ENCODE measurements around the gene CALCA.

Gene CALCA

DNA sequence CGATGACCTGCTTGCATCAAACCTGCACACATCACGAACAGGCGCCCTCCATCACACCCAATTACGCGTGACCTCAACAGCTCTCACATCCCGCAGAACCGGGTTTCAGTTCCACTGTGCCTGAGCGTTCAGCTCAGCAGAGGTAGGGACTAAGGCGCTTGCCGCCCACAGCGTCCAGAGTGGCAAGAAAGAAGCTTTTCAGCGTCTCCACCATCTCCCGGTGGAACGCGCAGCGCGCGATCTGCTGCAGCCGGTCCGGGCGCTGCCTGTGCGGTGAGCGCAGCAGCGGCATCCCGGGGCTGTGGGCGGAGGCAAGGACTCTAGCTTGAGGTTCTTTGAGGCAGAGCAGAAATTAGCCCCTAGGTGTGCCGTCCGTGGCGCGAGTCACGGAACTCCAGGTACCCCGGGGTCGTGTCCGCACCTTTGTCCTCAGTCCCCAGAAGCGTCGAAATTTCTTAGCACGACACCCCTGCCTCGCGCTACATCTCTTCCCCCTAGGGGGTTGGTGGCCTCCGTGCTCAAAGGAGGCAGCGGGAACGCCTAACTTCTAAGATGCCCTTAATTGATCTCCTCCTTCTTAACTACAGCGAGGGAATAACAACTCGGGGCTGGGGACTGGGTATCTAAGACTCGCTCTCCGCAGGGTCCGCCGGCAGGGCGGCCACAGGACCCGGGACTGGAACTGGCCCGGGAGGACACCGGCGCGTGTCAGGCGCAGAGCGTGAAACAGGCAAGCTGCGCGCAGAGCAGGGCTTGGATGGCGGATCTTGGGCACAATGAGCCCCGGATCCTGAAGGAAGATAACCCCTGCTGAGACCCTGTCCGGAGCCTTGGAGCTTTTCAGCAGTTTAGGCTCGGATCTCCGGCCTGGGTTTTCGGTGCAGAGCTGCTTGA is 1.7 kb upstream of the CALCA start:
- Histone ChIP-seq H2AFZ (ENCODE audit: low read depth, low read length) (no peak overlapping the region), H3K79me2 (ENCODE audit: low read length) (no peaks in the 10 kb centered on the region), H4K20me1 (ENCODE audit: insufficient read depth, low read length) (no peaks in the 10 kb centered on the region), H3K27ac (ENCODE audit: low read length) (no peak overlapping the region), H3K36me3 (replicated peaks; ENCODE audit: low read depth, low read length) (no peaks in the 10 kb centered on the region), H3K27me3 (ENCODE audit: low read depth, low read length) (no peaks in the 10 kb centered on the region), H3K4me1 (ENCODE audit: low read length) (no peaks in the 10 kb centered on the region), H3K4me2 (ENCODE audit: low read length) (no peak overlapping the region), H3K4me3 (ENCODE audit: low read length) (no peak overlapping the region), H3K9me3 (ENCODE audit: insufficient read depth, low read length) (no peaks in the 10 kb centered on the region), H3K9ac (ENCODE audit: low read length) (no peak overlapping the region)
- TF ChIP-seq, protein P1, sequence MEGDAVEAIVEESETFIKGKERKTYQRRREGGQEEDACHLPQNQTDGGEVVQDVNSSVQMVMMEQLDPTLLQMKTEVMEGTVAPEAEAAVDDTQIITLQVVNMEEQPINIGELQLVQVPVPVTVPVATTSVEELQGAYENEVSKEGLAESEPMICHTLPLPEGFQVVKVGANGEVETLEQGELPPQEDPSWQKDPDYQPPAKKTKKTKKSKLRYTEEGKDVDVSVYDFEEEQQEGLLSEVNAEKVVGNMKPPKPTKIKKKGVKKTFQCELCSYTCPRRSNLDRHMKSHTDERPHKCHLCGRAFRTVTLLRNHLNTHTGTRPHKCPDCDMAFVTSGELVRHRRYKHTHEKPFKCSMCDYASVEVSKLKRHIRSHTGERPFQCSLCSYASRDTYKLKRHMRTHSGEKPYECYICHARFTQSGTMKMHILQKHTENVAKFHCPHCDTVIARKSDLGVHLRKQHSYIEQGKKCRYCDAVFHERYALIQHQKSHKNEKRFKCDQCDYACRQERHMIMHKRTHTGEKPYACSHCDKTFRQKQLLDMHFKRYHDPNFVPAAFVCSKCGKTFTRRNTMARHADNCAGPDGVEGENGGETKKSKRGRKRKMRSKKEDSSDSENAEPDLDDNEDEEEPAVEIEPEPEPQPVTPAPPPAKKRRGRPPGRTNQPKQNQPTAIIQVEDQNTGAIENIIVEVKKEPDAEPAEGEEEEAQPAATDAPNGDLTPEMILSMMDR (IDR thresholded peaks at IDR 0.05; ENCODE audit: low read depth, low read length), result no peak
- no peak for TF ChIP-seq EZH2phosphoT487 (IDR thresholded peaks at IDR 0.05; ENCODE audit: low read depth)

GRCh38 chr11:14972581-14973495 is 687 bp upstream of the CALCA start:
- Histone ChIP-seq H2AFZ (ENCODE audit: low read depth, low read length) (no peak overlapping the region), H3K4me3 (ENCODE audit: low read length) (no peak overlapping the region), H3K79me2 (ENCODE audit: low read length) (no peaks in the 10 kb centered on the region), H3K9me3 (ENCODE audit: insufficient read depth, low read length) (no peaks in the 10 kb centered on the region), H3K27me3 (ENCODE audit: low read depth, low read length) (no peaks in the 10 kb centered on the region), H4K20me1 (ENCODE audit: insufficient read depth, low read length) (no peaks in the 10 kb centered on the region), H3K4me2 (ENCODE audit: low read length) (no peak overlapping the region), H3K36me3 (replicated peaks; ENCODE audit: low read depth, low read length) (no peaks in the 10 kb centered on the region), H3K4me1 (ENCODE audit: low read length) (no peaks in the 10 kb centered on the region), H3K9ac (ENCODE audit: low read length) (no peak overlapping the region), H3K27ac (ENCODE audit: low read length) (no peak overlapping the region)
- no peak for TF ChIP-seq EZH2phosphoT487 (IDR thresholded peaks at IDR 0.05; ENCODE audit: low read depth)
- TF ChIP-seq, protein P1 (IDR thresholded peaks at IDR 0.05; ENCODE audit: low read depth, low read length), result no peak

DNA sequence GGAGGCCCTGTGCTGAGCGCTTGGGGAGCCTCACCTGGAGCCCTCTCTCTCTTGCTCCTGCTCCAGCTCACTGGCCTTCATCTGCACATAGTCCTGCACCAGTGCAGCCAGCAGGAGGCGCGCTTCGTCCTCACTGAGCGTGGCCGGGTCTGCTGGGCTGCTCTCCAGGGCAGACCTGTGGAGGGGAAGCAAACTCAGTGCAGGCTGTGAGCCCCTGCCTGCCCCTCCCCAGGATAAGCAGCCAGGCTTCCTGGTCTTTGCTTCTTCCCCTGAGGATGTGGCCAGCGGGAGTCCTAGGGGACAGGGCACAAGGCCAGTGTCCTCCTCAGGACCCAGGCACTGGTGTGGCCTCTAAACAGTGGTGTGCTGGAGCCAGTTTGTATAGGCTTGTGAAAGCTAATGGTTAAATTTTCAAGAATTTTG is 2.2 kb downstream of the CALCA start:
- Histone ChIP-seq H3K9me3 (ENCODE audit: insufficient read depth, low read length) (no peaks in the 10 kb centered on the region), H3K4me2 (ENCODE audit: low read length) (no peak overlapping the region), H3K27me3 (ENCODE audit: low read depth, low read length) (no peaks in the 10 kb centered on the region), H3K9ac (ENCODE audit: low read length) (no peak overlapping the region), H3K27ac (ENCODE audit: low read length) (no peak overlapping the region), H3K4me3 (ENCODE audit: low read length) (no peak overlapping the region), H2AFZ (ENCODE audit: low read depth, low read length) (no peak overlapping the region), H3K79me2 (ENCODE audit: low read length) (no peaks in the 10 kb centered on the region), H4K20me1 (ENCODE audit: insufficient read depth, low read length) (no peaks in the 10 kb centered on the region), H3K4me1 (ENCODE audit: low read length) (no peaks in the 10 kb centered on the region), H3K36me3 (replicated peaks; ENCODE audit: low read depth, low read length) (no peaks in the 10 kb centered on the region)
- TF ChIP-seq, protein P1 (IDR thresholded peaks at IDR 0.05; ENCODE audit: low read depth, low read length), result peak; percentile 62
- TF ChIP-seq EZH2phosphoT487 (IDR thresholded peaks at IDR 0.05; ENCODE audit: low read depth), result no peak
